ENCODE measurements around the gene FBXL13. TPM values are rescaled to one million over a fixed set of nuclear protein-coding genes. Genes with fewer than 3 reads are reported as not detected.

FBXL13 gene
- total RNA-seq, 1 donor from 2014 or later, result 0.45 TPM

DNA sequence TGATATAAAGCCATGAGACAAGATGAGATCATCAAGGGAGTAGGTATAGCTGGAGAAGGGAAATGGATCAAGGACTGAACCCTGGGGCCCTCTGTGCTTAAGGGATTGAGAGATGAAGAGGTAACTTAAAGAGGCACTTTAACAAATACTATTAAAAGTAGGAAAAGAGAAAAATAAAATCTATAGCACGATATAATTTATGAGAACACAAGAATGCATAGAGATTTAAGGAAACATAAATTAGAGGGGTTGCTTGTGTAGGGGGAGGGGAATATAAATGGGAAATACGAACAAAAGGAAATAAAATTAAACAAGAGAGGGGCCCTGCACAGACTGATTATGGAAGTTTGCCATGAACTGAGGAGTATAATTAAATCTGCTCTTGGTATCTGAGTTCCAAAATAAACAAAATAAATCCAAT, 177.4 kb downstream of the FBXL13 start:
- no peaks in the 10 kb centered on the region for H3K36me3 Mint-ChIP-seq (ENCODE audit: low read depth)
- no peaks in the 10 kb centered on the region for H3K9me3 Mint-ChIP-seq (ENCODE audit: low read depth)
- no peaks in the 10 kb centered on the region for H3K27me3 Mint-ChIP-seq (ENCODE audit: low read depth)
- peak overlapping the region; percentile 8 for H3K27ac Mint-ChIP-seq (ENCODE audit: unreplicated experiment)
- TF ChIP-seq, protein P1, sequence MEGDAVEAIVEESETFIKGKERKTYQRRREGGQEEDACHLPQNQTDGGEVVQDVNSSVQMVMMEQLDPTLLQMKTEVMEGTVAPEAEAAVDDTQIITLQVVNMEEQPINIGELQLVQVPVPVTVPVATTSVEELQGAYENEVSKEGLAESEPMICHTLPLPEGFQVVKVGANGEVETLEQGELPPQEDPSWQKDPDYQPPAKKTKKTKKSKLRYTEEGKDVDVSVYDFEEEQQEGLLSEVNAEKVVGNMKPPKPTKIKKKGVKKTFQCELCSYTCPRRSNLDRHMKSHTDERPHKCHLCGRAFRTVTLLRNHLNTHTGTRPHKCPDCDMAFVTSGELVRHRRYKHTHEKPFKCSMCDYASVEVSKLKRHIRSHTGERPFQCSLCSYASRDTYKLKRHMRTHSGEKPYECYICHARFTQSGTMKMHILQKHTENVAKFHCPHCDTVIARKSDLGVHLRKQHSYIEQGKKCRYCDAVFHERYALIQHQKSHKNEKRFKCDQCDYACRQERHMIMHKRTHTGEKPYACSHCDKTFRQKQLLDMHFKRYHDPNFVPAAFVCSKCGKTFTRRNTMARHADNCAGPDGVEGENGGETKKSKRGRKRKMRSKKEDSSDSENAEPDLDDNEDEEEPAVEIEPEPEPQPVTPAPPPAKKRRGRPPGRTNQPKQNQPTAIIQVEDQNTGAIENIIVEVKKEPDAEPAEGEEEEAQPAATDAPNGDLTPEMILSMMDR (IDR thresholded peaks at IDR 0.05), result no peak
- peaks cover 51% of the 10 kb centered on the region for H3K4me1 Mint-ChIP-seq (ENCODE audit: low read depth)
- no peak for DNase-seq (ENCODE audit: low spot score)
- no peak overlapping the region for H3K4me3 Mint-ChIP-seq (ENCODE audit: unreplicated experiment)

GRCh38 chr7:102896585-102896984, 178.0 kb downstream of the FBXL13 start:
- H3K9me3 Mint-ChIP-seq (ENCODE audit: low read depth), result no peaks in the 10 kb centered on the region
- TF ChIP-seq, protein P1 (IDR thresholded peaks at IDR 0.05), result no peak
- no peak overlapping the region for H3K4me3 Mint-ChIP-seq (ENCODE audit: unreplicated experiment)
- peaks cover 57% of the 10 kb centered on the region for H3K4me1 Mint-ChIP-seq (ENCODE audit: low read depth)
- H3K36me3 Mint-ChIP-seq (ENCODE audit: low read depth), result no peaks in the 10 kb centered on the region
- H3K27ac Mint-ChIP-seq (ENCODE audit: unreplicated experiment), result peak overlapping the region; percentile 58
- DNase-seq (ENCODE audit: low spot score), result no peak
- H3K27me3 Mint-ChIP-seq (ENCODE audit: low read depth), result no peaks in the 10 kb centered on the region

DNA sequence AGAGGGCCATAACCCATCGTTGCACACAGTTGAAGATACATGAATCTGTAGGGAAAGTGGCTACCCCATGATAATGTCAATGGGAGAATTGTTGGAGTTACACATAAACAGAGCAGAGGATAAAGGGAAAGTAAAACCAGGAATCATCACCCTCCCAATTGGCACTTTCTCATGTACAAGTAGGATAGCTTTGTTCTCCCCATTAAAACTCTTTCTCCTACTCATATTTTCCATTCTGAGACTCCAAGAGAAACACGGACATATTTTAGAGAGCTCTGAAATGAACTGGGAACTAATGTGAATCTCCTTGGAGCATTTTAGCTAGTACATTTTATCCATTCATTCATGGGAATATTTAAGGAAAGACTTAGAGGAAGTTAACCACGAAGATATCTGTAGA, 179.0 kb downstream of the FBXL13 start:
- H3K4me1 Mint-ChIP-seq (ENCODE audit: low read depth), result peaks cover 67% of the 10 kb centered on the region
- no peaks in the 10 kb centered on the region for H3K9me3 Mint-ChIP-seq (ENCODE audit: low read depth)
- H3K36me3 Mint-ChIP-seq (ENCODE audit: low read depth), result no peaks in the 10 kb centered on the region
- DNase-seq (ENCODE audit: low spot score), result no peak
- no peaks in the 10 kb centered on the region for H3K27me3 Mint-ChIP-seq (ENCODE audit: low read depth)
- no peak overlapping the region for H3K4me3 Mint-ChIP-seq (ENCODE audit: unreplicated experiment)
- TF ChIP-seq, protein P1 (IDR thresholded peaks at IDR 0.05), result no peak
- H3K27ac Mint-ChIP-seq (ENCODE audit: unreplicated experiment), result peak overlapping the region; percentile 46

- H3K4me1 Mint-ChIP-seq (ENCODE audit: low read depth), result peaks cover 92% of the 10 kb centered on the region
- no peaks in the 10 kb centered on the region for H3K9me3 Mint-ChIP-seq (ENCODE audit: low read depth)
- DNase-seq (ENCODE audit: low spot score), result no peak
- no peak overlapping the region for H3K4me3 Mint-ChIP-seq (ENCODE audit: unreplicated experiment)
- no peak overlapping the region for H3K27ac Mint-ChIP-seq (ENCODE audit: unreplicated experiment)
- no peaks in the 10 kb centered on the region for H3K36me3 Mint-ChIP-seq (ENCODE audit: low read depth)
- H3K27me3 Mint-ChIP-seq (ENCODE audit: low read depth), result no peaks in the 10 kb centered on the region
- TF ChIP-seq, protein P1 (IDR thresholded peaks at IDR 0.05), result no peak
Observed at GRCh38 chr7:102892631-102893278, 181.8 kb downstream of the FBXL13 start.

DNA sequence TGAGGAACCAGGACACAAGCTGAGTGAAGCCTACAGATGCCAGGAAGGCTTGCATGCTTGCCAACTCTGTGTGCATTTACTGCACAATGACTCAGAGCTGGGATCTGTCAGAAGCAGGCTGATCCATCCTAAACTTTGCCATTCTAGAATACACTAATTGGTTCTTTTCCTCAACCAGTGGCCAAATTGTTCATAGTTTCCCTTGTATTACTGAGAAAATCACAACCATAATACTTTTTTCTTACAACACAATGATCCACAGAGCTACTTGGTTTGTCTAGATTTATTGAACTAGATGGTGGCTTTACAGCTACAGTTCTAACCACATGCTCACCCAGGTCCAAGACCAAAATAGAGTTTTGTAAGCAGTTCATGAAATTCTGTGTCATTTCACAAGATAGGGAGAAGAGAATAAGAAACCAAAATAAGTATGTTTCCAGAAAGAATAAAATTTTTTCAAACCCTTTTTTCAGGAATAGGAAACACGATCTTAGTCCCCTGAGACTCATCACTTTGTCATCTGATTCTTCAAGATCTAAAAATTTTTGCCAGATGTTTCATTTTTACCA, 182.8 kb downstream of the FBXL13 start:
- H3K27ac Mint-ChIP-seq (ENCODE audit: unreplicated experiment), result peak overlapping the region; percentile 86
- no peaks in the 10 kb centered on the region for H3K27me3 Mint-ChIP-seq (ENCODE audit: low read depth)
- no peaks in the 10 kb centered on the region for H3K9me3 Mint-ChIP-seq (ENCODE audit: low read depth)
- H3K4me3 Mint-ChIP-seq (ENCODE audit: unreplicated experiment), result no peak overlapping the region
- H3K36me3 Mint-ChIP-seq (ENCODE audit: low read depth), result no peaks in the 10 kb centered on the region
- TF ChIP-seq, protein P1 (IDR thresholded peaks at IDR 0.05), result no peak
- no peak for DNase-seq (ENCODE audit: low spot score)
- H3K4me1 Mint-ChIP-seq (ENCODE audit: low read depth), result peaks cover 85% of the 10 kb centered on the region

Measured in chondrocyte (in vitro differentiated cells).